LNCaP clone FGC (cell line): ENCODE results near the gene DNAJC4.
A peak's percentile ranks its signal among the peaks of the same experiment; 100 is the strongest.

Experiments used
- DNase-seq: peaks from one replicate; pipeline ENCODE4 v3.0.0-alpha.2; 2011; ENCODE audit warnings: low read depth
- H3K4me3 ChIP-seq: 2 replicates; pipeline ENCODE4 v1.5.1; 2011; ENCODE audit warnings: mild to moderate bottlenecking, low read depth, low read length, control low read depth
- TF ChIP-seq, protein P1 (sequence below): IDR thresholded peaks from 2 replicates; pipeline ENCODE4 v1.5.1; 2012; ENCODE audit warnings: mild to moderate bottlenecking; ENCODE audit not compliant: control insufficient read depth, insufficient read depth; ENCODE audit errors: extremely low read depth

Gene DNAJC4

DNA sequence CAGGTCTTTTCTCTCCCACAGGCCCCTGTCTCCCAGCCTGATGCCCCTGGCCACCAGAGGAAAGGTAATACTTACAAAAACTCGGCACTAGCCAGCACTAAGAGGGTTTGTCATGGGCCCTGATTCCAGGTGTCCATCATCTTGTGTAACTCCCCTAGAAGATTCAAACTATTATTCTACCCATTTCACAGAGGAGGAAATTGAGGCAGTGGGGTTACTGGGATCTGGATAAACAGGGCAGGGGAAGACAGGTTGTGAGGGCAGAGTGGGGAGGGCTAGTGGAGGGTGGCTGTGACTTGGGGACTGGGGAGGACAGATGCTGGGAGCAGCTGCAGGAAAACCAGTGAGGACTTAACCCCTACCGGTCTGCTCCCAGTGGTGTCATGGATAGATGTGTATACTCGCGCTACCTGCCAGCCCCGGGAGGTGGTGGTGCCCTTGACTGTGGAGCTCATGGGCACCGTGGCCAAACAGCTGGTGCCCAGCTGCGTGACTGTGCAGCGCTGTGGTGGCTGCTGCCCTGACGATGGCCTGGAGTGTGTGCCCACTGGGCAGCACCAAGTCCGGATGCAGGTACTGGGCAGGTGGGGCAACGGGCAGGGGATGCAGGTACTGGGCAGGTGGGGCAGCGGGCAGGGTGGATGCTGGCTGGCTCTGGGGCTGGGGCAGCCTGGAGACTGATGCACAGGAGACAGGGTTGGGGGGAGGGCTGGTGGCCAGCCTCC is 5.3 kb downstream of the DNAJC4 start:
- DNase-seq: no peak
- TF ChIP-seq, protein P1, sequence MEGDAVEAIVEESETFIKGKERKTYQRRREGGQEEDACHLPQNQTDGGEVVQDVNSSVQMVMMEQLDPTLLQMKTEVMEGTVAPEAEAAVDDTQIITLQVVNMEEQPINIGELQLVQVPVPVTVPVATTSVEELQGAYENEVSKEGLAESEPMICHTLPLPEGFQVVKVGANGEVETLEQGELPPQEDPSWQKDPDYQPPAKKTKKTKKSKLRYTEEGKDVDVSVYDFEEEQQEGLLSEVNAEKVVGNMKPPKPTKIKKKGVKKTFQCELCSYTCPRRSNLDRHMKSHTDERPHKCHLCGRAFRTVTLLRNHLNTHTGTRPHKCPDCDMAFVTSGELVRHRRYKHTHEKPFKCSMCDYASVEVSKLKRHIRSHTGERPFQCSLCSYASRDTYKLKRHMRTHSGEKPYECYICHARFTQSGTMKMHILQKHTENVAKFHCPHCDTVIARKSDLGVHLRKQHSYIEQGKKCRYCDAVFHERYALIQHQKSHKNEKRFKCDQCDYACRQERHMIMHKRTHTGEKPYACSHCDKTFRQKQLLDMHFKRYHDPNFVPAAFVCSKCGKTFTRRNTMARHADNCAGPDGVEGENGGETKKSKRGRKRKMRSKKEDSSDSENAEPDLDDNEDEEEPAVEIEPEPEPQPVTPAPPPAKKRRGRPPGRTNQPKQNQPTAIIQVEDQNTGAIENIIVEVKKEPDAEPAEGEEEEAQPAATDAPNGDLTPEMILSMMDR: no peak
- H3K4me3 ChIP-seq: peak overlapping the region; percentile 58

DNA sequence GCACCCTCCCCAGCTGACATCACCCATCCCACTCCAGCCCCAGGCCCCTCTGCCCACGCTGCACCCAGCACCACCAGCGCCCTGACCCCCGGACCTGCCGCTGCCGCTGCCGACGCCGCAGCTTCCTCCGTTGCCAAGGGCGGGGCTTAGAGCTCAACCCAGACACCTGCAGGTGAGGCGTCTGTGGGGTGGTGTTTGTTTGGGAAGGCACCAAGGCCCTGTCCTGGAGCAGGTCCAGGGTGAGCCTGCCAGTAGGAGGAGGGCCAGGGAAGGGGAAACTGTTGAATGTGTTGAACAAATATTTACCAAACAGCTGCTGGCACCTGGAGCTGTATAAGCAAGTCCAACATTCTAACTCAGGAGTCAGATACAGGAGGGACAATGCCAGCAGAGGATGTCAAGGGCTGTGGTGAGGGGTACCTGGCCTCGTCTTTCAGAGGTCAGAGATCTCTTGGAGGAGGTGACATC is 7.2 kb downstream of the DNAJC4 start:
- TF ChIP-seq, protein P1: no peak
- H3K4me3 ChIP-seq: 0 out of 2 replicates have a peak overlapping the region, but pooled peaks have one; percentile 5
- DNase-seq: peak; percentile 99

DNA sequence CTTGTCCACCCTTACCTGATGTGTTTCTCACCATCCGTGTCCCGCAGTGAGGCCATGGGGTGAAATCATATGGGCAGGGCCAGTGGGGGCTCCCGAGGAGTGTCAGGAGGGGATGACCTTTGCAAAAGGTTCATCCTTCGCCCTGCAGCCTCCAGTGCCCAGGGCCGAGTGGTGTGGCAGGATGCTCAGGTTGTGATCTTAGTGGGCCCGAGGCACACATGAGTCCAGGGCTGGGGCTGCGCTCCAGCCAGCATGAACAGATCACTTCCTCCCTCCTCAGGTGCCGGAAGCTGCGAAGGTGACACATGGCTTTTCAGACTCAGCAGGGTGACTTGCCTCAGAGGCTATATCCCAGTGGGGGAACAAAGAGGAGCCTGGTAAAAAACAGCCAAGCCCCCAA is 7.7 kb downstream of the DNAJC4 start:
- TF ChIP-seq, protein P1: no peak

DNA sequence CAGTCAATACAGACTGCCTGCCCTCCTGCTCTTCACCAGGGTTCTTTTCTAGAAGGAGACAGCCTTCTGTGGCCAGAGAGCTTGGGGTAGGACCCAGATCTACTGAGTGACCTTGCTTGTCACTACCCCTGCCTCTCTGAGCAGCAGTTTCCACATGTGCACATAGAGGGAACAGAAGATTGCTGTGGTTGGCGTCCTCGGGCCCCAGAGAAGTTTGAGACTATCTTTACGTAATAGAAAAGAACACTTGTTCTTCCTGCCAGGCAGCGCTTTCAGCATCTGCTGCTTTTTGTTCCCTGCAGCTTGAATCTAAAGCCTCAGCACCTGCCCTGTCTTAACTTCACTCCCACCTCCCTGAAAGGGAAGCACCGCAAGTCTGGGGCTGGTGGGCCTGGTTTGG is 8.7 kb downstream of the DNAJC4 start:
- no peak overlapping the region for H3K4me3 ChIP-seq
- no peak for DNase-seq
- TF ChIP-seq, protein P1: no peak

More for the DNA sequence above, 7.7 kb downstream of the DNAJC4 start:
- no peak overlapping the region for H3K4me3 ChIP-seq
- DNase-seq: no peak

DNA sequence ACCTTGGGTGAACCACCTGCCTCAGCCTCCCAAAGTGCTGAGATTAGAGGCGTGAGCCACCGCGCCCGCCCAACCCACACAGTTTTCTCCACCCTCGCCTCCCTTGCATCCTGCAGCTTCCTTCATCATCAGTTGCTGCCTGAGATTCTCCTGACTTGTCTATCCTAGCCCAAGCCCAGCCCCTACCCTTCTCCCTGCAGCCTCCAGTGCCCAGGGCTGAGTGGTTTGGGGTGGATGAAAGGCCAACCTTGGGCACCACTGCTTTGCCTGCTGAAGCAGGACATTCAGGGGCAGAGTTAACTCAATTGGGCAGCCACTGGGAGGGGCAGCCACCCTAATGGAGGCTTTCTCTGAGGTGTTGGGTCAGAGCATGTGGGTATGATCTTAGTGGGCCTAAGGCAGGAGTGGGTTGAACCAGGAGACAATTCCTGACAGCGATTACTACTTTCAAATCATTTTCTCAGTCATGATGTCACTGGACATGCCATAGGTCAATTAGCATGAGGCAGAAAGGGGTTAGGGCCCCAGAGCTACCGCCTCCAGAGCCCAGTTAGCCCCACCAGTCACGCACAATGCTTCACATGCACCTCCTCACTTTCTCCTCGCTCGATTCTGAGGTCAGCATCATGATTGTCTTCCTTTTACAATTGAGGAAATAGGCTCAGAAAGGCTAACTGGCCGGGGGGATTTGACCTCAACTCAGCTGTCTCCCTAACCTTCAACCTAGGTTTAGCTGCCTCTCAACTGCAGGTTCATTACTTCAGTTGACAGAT is 9.5 kb downstream of the DNAJC4 start:
- H3K4me3 ChIP-seq: peak overlapping the region; percentile 96
- DNase-seq: no peak
- TF ChIP-seq, protein P1: no peak

DNA sequence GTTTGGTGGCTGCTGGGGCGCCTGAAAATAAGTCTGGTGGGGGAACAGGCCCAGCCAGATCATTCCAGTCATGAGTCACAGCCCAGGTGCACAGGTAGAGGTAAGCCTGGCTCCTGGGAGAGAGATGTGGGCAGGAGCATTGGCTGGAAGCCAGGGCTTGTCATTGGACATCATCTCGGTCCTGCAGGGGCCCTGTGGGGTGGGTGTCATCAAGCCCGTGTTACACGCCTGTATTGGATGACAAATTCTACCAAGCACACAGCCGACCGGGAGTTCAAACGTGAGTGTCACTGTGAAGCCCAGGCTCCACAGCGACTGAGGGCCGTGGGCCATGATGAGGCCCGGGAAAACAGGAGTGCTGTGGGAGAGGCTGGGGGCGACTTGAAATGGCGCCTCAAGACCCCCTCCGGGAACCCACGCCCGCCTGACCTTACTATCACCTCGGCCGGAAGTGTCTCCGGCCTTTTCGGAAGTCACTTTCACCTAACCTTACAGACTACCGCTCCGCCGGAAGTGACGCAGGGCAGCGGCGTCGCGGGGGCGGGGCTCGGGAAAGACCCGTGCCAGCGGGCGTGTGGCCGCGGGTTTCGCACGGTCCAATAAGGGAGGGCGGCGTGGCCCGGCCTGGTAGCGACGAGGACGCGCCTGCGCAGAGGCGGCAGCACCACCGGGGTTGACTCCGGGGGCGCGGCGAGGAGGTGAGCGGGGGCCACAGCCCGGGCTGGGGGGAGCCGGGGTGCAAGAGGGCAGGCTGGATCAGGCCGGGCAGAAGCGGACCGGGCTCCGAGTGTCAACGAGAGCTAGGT is 10.3 kb downstream of the DNAJC4 start, which contains the start of gene FKBP2:
FKBP2 (plus strand) TSS at position 661 of the 806 bp plus-strand sequence. CDS start 1,293 bp downstream, outside the sequence.
- peak within 1 kb of the TSS; percentile 96 for H3K4me3 ChIP-seq
- peak; percentile 86 for DNase-seq
- TF ChIP-seq, protein P1: no peak
